K562 (cell line): ENCODE results near the gene MAP2K7. TPM values are rescaled to one million over a fixed set of nuclear protein-coding genes. Genes with fewer than 3 reads are reported as not detected.
A peak's percentile ranks its signal among the peaks of the same experiment; 100 is the strongest.

Source experiments
- BHLHE40 ChIP-seq: IDR thresholded peaks from 2 replicates; pipeline ENCODE4 v1.6.1; 2011; ENCODE audit warnings: low read length, improper control_type of control experiment
- CHD7 ChIP-seq: fragments of 200-600 bp; sonication (generic); IDR thresholded peaks from one replicate; pipeline ENCODE4 v1.6.1; 2012; ENCODE audit warnings: mild to moderate bottlenecking, low read depth, low read length, inconsistent platforms
- EP300 ChIP-seq: IDR thresholded peaks from 2 replicates; pipeline ENCODE4 v1.6.1; 2012; ENCODE audit warnings: low read length, improper control_type of control experiment
- HDGF ChIP-seq: fragments of 450-650 bp; IDR thresholded peaks from 2 replicates; pipeline ENCODE4 v1.6.1; 2016
- HMG20A ChIP-seq: fragments of 450-650 bp; formaldehyde crosslinking; conservative IDR thresholded peaks from 2 replicates; pipeline ENCODE4 v1.4.0; 2020; ENCODE audit warnings: mild to moderate bottlenecking, mixed read lengths
- KLF16 ChIP-seq: IDR thresholded peaks from 2 replicates; pipeline ENCODE4 v1.6.1; 2016; ENCODE audit warnings: antibody characterized with exemption
- NFIC ChIP-seq: fragments of 450-650 bp; IDR thresholded peaks from 2 replicates; pipeline ENCODE4 v1.6.1; 2017; ENCODE audit warnings: mild to moderate bottlenecking, inconsistent platforms
- NFRKB ChIP-seq: fragments of 450-650 bp; IDR thresholded peaks from 2 replicates; pipeline ENCODE4 v1.6.1; 2016; ENCODE audit warnings: low read depth
- NFXL1 ChIP-seq: fragments of 450-650 bp; formaldehyde crosslinking; IDR thresholded peaks from 2 replicates; pipeline ENCODE4 v1.4.0; 2021; ENCODE audit warnings: mild to moderate bottlenecking
- NRF1 ChIP-seq, 2 experiments: fragments of 450-650 bp; IDR thresholded peaks in 1 of 2; conservative IDR thresholded peaks in 1 of 2; 2 replicates each; pipeline ENCODE4 v1.6.1; 2014; ENCODE audit warnings: mild to moderate bottlenecking in 2 of 2
- OTX1 ChIP-seq: fragments of 450-650 bp; formaldehyde crosslinking; IDR thresholded peaks from 2 replicates; pipeline ENCODE4 v1.4.0; 2022; ENCODE audit warnings: mild to moderate bottlenecking
- PREB ChIP-seq: sonication (generic); formaldehyde crosslinking; IDR thresholded peaks from 2 replicates; pipeline ENCODE4 v1.8.1; 2023; ENCODE audit warnings: mild to moderate bottlenecking, missing genetic modification reagents
- U2AF2 ChIP-seq: fragments of 200-400 bp; formaldehyde crosslinking; optimal IDR thresholded peaks from 2 replicates; pipeline ENCODE3; 2017; ENCODE audit warnings: low read depth, mild to moderate bottlenecking, low read length
- ZNF589 ChIP-seq: fragments of 200-800 bp; sonication (Bioruptor generic); IDR thresholded peaks from 2 replicates; pipeline ENCODE4 v1.6.1; 2016; ENCODE audit warnings: low read depth, missing genetic modification characterization, missing compliant biosample characterization
- polyA plus RNA-seq, 8 experiments: library from polyadenylated mRNA; depleted of rRNA in 4 of 8; stranded (reverse) in 5 of 8; unstranded in 3 of 8; fragments of >200 nt; fragmentation: Nextera tagmentation in 2 of 8; fragmentation: Illumina TruSeq in 1 of 8; extraction: Ambion mirVana in 2 of 8; extraction: Trizol in 1 of 8; gene quantifications; 2 replicates each; pipeline versions ENCODE4 v1.2.1 to v1.2.3, GENCODE V29; 2011 to 2014; ENCODE audit warnings: inconsistent platforms in 1 of 8, missing spikeins in 1 of 8
- total RNA-seq, 7 experiments: library from RNA; depleted of rRNA in 6 of 7; stranded (reverse); fragments of >200 nt in 6 of 7; fragmentation: Illumina TruSeq in 2 of 7; extraction: Trizol in 2 of 7; gene quantifications; 2 replicates each; pipeline versions ENCODE4 v1.2.1 to v1.2.3, GENCODE V29; 2011 to 2021; ENCODE audit warnings: low replicate concordance in 1 of 7
- TF ChIP-seq, protein P1 (sequence below): sonication (generic); formaldehyde crosslinking; IDR thresholded peaks from 2 replicates; pipeline ENCODE4 v1.9.0; 2022; ENCODE audit warnings: mild to moderate bottlenecking, missing genetic modification reagents
- TF ChIP-seq, protein P2 (sequence below): fragments of 250-450 bp; sonication (Bioruptor Pico); IDR thresholded peaks from 2 replicates; pipeline ENCODE4 v1.5.0; 2021

The MAP2K7 gene
- total and polyA plus RNA-seq, 9 of the 15 experiments (the other 6 are each of a cell fraction or from before 2014, with no cell fraction given): 0.51 to 45.8 (median 14.1) TPM

- TF ChIP-seq CHD7 (no peak), HMG20A (CRISPR knock-in tag) (no peak), PREB (CRISPR knock-in tag) (no peak), BHLHE40 (no peak), NFIC (peak; percentile 42), KLF16 (no peak), ZNF589 (CRISPR knock-in tag) (no peak), HDGF (peak; percentile 42; the same call in 1 of the 2 replicates), NRF1 (conservative IDR thresholded peaks at IDR 0.05 in 1 of 2, IDR thresholded peaks at IDR 0.05 in 1 of 2) (0 out of 4 replicates have a peak, but pooled peaks of 1 of the 2 experiments have one; percentile 25), OTX1 (CRISPR knock-in tag) (peak; percentile 34; the same call in 1 of the 2 replicates), U2AF2 (no peak), NFXL1 (CRISPR knock-in tag) (no peak), NFRKB (no peak), EP300 (no peak)
- TF ChIP-seq, protein P1, sequence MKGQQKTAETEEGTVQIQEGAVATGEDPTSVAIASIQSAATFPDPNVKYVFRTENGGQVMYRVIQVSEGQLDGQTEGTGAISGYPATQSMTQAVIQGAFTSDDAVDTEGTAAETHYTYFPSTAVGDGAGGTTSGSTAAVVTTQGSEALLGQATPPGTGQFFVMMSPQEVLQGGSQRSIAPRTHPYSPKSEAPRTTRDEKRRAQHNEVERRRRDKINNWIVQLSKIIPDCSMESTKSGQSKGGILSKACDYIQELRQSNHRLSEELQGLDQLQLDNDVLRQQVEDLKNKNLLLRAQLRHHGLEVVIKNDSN (CRISPR knock-in tag): no peak
- TF ChIP-seq, protein P2, sequence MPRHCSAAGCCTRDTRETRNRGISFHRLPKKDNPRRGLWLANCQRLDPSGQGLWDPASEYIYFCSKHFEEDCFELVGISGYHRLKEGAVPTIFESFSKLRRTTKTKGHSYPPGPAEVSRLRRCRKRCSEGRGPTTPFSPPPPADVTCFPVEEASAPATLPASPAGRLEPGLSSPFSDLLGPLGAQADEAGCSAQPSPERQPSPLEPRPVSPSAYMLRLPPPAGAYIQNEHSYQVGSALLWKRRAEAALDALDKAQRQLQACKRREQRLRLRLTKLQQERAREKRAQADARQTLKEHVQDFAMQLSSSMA (CRISPR knock-in tag): 0 out of 2 replicates have a peak, but pooled peaks have one; percentile 54
These were observed 33.7 kb upstream of the MAP2K7 start (continued) for GRCh38 chr19:7869910-7870511.
